Measurements from ENCODE around the gene RHBDD2. TPM values are rescaled to one million over a fixed set of nuclear protein-coding genes. Genes with fewer than 3 reads are reported as not detected.
A peak's percentile ranks its signal among the peaks of the same experiment; 100 is the strongest.

RHBDD2 gene
- total and polyA plus RNA-seq, 9 of the 15 experiments (the other 6 are each of a cell fraction or from before 2014, with no cell fraction given): 3.3 to 36.7 (median 17.9) TPM

GRCh38 chr7:75843613-75844116, 35.2 kb upstream of the RHBDD2 start (continued):
- peak in 1 of 2 experiments; percentile 66; a peak in 1 of 4 replicates for TF ChIP-seq SRF (CRISPR knock-in tag; IDR thresholded peaks at IDR 0.05)
- peak; percentile 74; the same call in 1 of the 2 replicates for TF ChIP-seq ATF4 (CRISPR knock-in tag; IDR thresholded peaks at IDR 0.05)
- no peak for TF ChIP-seq THAP12 (CRISPR knock-in tag; IDR thresholded peaks at IDR 0.05)
- TF ChIP-seq THRB (CRISPR knock-in tag; conservative IDR thresholded peaks at IDR 0.05): 0 out of 2 replicates have a peak, but pooled peaks have one; percentile 36
- no peak for TF ChIP-seq RBBP5 (IDR thresholded peaks at IDR 0.05; ENCODE audit: borderline replicate concordance, insufficient read depth, low read length, poor library complexity, severe bottlenecking)
- TF ChIP-seq E2F1 (CRISPR knock-in tag; IDR thresholded peaks at IDR 0.05): no peak
- TF ChIP-seq SIX5 (IDR thresholded peaks at IDR 0.05; ENCODE audit: borderline replicate concordance in 1 of 2, insufficient read depth in 1 of 2, low read depth in 1 of 2, low read length in 2 of 2): no peak
- TF ChIP-seq ATF6 (CRISPR knock-in tag; IDR thresholded peaks at IDR 0.05): no peak
- TF ChIP-seq ARID3B (CRISPR knock-in tag; IDR thresholded peaks at IDR 0.05; ENCODE audit: borderline replicate concordance): no peak
- TF ChIP-seq PHTF2 (CRISPR knock-in tag; IDR thresholded peaks at IDR 0.05): 0 out of 2 replicates have a peak, but pooled peaks have one; percentile 20
- TF ChIP-seq ZNF253 (CRISPR knock-in tag; conservative IDR thresholded peaks at IDR 0.05): no peak
- TF ChIP-seq GTF2A2 (tag; IDR thresholded peaks at IDR 0.05): peak; percentile 98
- no peak for TF ChIP-seq SIN3A (IDR thresholded peaks at IDR 0.05; ENCODE audit: borderline replicate concordance in 2 of 2, control insufficient read depth in 1 of 2, low read depth in 2 of 2, low read length in 2 of 2)
- no peak for TF ChIP-seq SP1 (CRISPR knock-in tag; IDR thresholded peaks at IDR 0.05)
- no peak for TF ChIP-seq SRSF3 (IDR thresholded peaks at IDR 0.05; ENCODE audit: insufficient read depth, low read length)

Measured in K562 (cell line).